H1 (cell line): ENCODE data around the gene HMG20A. TPM values are rescaled to one million over a fixed set of nuclear protein-coding genes. Genes with fewer than 3 reads are reported as not detected.
A peak's percentile ranks its signal among the peaks of the same experiment; 100 is the strongest.

Experiments used
- CTCF ChIA-PET: fragments of 300-600 bp; sonication (Branson Sonifier 250); formaldehyde crosslinking; loops from one replicate; lab custom pipeline; 2021; ENCODE audit not compliant: partially characterized antibody; lab: Charles Lee
- POLR2A ChIA-PET: fragments of 300-600 bp; sonication (Branson Sonifier 250); formaldehyde crosslinking; loops from one replicate; lab custom pipeline; 2021; ENCODE audit warnings: inconsistent platforms; ENCODE audit not compliant: partially characterized antibody; lab: Charles Lee
- DNase-seq, 2 experiments: peaks; one replicate each; pipeline versions ENCODE4 v3.0.0 to v3.0.0-alpha.2; 2010 to 2022; ENCODE audit warnings: low spot score in 2 of 2, low read depth in 1 of 2, mixed read lengths in 1 of 2
- FAIRE-seq: peaks from 2 replicates; lab custom pipeline; 2011; peaks lifted over from hg19 to GRCh38; lab: Jason Lieb, UNC
- H2AFZ ChIP-seq: 2 replicates; pipeline ENCODE4 v1.8.1; 2012; ENCODE audit warnings: low read length, inconsistent platforms
- H2AK5ac ChIP-seq: 2 replicates; pipeline ENCODE4 v1.6.1; 2013; ENCODE audit warnings: low read depth, low read length
- H2BK120ac ChIP-seq: replicated peaks from 2 replicates; pipeline ENCODE3; 2013; ENCODE audit warnings: low read depth, low read length, inconsistent platforms
- H2BK12ac ChIP-seq: 2 replicates; pipeline ENCODE4 v1.6.1; 2013; ENCODE audit warnings: low read depth, low read length
- H2BK15ac ChIP-seq: 2 replicates; pipeline ENCODE4 v1.6.1; 2013; ENCODE audit warnings: low read length
- H2BK20ac ChIP-seq: 2 replicates; pipeline ENCODE4 v1.6.1; 2013; ENCODE audit warnings: low read length
- H2BK5ac ChIP-seq: 2 replicates; pipeline ENCODE4 v1.6.1; 2013; ENCODE audit warnings: low read depth, low read length
- H3K14ac ChIP-seq: 2 replicates; pipeline ENCODE4 v1.6.1; 2013; ENCODE audit warnings: inconsistent platforms; ENCODE audit not compliant: insufficient read length
- H3K18ac ChIP-seq: 2 replicates; pipeline ENCODE4 v1.6.1; 2013; ENCODE audit warnings: low read length; ENCODE audit errors: extremely low read depth
- H3K23ac ChIP-seq: 2 replicates; pipeline ENCODE4 v1.6.1; 2013; ENCODE audit warnings: inconsistent platforms; ENCODE audit not compliant: insufficient read length
- H3K23me2 ChIP-seq: 2 replicates; pipeline ENCODE4 v1.6.1; 2013; ENCODE audit warnings: low read depth, low read length
- H3K27ac ChIP-seq: 2 replicates; pipeline ENCODE4 v1.6.1; 2011; ENCODE audit warnings: low read depth, low read length, inconsistent platforms
- H3K27me3 ChIP-seq, 4 experiments: replicated peaks in 1 of 4; 1 replicate in 1 of 4; 2 replicates in 3 of 4; pipeline versions ENCODE4 v1.6.1 to v1.8.1; 2011 to 2013; ENCODE audit warnings: low read length in 3 of 4, mild to moderate bottlenecking in 3 of 4, inconsistent platforms in 2 of 4, mixed read lengths in 2 of 4, moderate library complexity in 1 of 4; ENCODE audit not compliant: control insufficient read depth in 3 of 4, insufficient read depth in 3 of 4; ENCODE audit errors: extremely low read depth in 1 of 4
- H3K36me3 ChIP-seq, 4 experiments: 2 replicates each; pipeline versions ENCODE4 v1.6.1 to v1.8.1; 2011 to 2013; ENCODE audit warnings: mild to moderate bottlenecking in 4 of 4, low read length in 3 of 4, moderate library complexity in 2 of 4, control low read depth in 1 of 4, inconsistent platforms in 1 of 4; ENCODE audit not compliant: insufficient read depth in 4 of 4, control insufficient read depth in 2 of 4
- H3K4ac ChIP-seq: replicated peaks from 2 replicates; pipeline ENCODE3; 2013; ENCODE audit warnings: low read length, low read depth, mixed read lengths, inconsistent platforms; ENCODE audit not compliant: insufficient read length
- H3K4me1 ChIP-seq, 4 experiments: replicated peaks in 1 of 4; 1 replicate in 1 of 4; 2 replicates in 3 of 4; pipeline versions ENCODE4 v1.6.1 to v1.8.1; 2011 to 2013; ENCODE audit warnings: low read length in 3 of 4, inconsistent platforms in 2 of 4, mixed read lengths in 1 of 4; ENCODE audit not compliant: insufficient read depth in 4 of 4, control insufficient read depth in 3 of 4
- H3K4me2 ChIP-seq, 2 experiments: 2 replicates each; pipeline versions ENCODE4 v1.6.1 to v1.8.1; 2011 to 2013; ENCODE audit warnings: low read depth in 2 of 2, low read length in 2 of 2, control low read depth in 1 of 2, inconsistent platforms in 1 of 2, mild to moderate bottlenecking in 1 of 2; ENCODE audit not compliant: insufficient read depth in 1 of 2
- H3K4me3 ChIP-seq, 4 experiments: fragments of 200-600, 300-600 bp in 1 of 4; sonication (generic), shearing (Covaris generic), sonication (Bioruptor Twin) in 1 of 4; 2 replicates each; pipeline versions ENCODE4 v1.5.1 to v1.8.1; 2011 to 2016; ENCODE audit warnings: low read length in 4 of 4, low read depth in 3 of 4, control low read depth in 2 of 4, inconsistent platforms in 2 of 4, mild to moderate bottlenecking in 2 of 4, mixed read lengths in 1 of 4, moderate library complexity in 1 of 4; ENCODE audit not compliant: insufficient read depth in 2 of 4; ENCODE audit errors: extremely low read depth in 1 of 4
- H3K56ac ChIP-seq: replicated peaks from 2 replicates; pipeline ENCODE3; 2013; ENCODE audit warnings: low read depth, mild to moderate bottlenecking, mixed read lengths, low read length, inconsistent platforms; ENCODE audit not compliant: insufficient read length
- H3K79me1 ChIP-seq: 2 replicates; pipeline ENCODE4 v1.6.1; 2013; ENCODE audit warnings: low read depth, low read length, control low read depth
- H3K79me2 ChIP-seq, 2 experiments: 2 replicates each; pipeline versions ENCODE4 v1.6.1 to v1.8.1; 2012 to 2013; ENCODE audit warnings: low read length in 2 of 2, mild to moderate bottlenecking in 2 of 2, inconsistent platforms in 1 of 2; ENCODE audit not compliant: insufficient read depth in 2 of 2, control insufficient read depth in 1 of 2
- H3K9ac ChIP-seq, 4 experiments: replicated peaks in 1 of 4; 1 replicate in 1 of 4; 2 replicates in 3 of 4; pipeline versions ENCODE4 v1.6.1 to v1.8.1; 2011 to 2013; ENCODE audit warnings: low read depth in 3 of 4, low read length in 3 of 4, control low read depth in 2 of 4, mild to moderate bottlenecking in 2 of 4, moderate library complexity in 2 of 4, inconsistent platforms in 1 of 4; ENCODE audit errors: extremely low read depth in 1 of 4
- H3K9me3 ChIP-seq, 2 experiments: 2 replicates each; pipeline versions ENCODE4 v1.6.1 to v1.8.1; 2012 to 2013; ENCODE audit warnings: mild to moderate bottlenecking in 2 of 2, moderate library complexity in 2 of 2, control low read depth in 1 of 2, inconsistent platforms in 1 of 2, low read depth in 1 of 2, low read length in 1 of 2, mixed read lengths in 1 of 2; ENCODE audit not compliant: insufficient read depth in 2 of 2
- H4K20me1 ChIP-seq, 2 experiments: replicated peaks in 1 of 2; 2 replicates each; pipeline versions ENCODE3 to v1.8.1; 2011 to 2013; ENCODE audit warnings: inconsistent platforms in 2 of 2, low read length in 2 of 2, mild to moderate bottlenecking in 1 of 2; ENCODE audit not compliant: insufficient read depth in 2 of 2, control insufficient read depth in 1 of 2
- H4K5ac ChIP-seq: 2 replicates; pipeline ENCODE4 v1.6.1; 2013; ENCODE audit warnings: low read length, low read depth, mixed read lengths, inconsistent platforms; ENCODE audit not compliant: insufficient read length
- H4K8ac ChIP-seq: 2 replicates; pipeline ENCODE4 v1.8.0; 2013; ENCODE audit warnings: mild to moderate bottlenecking, moderate library complexity, low read length, inconsistent platforms; ENCODE audit not compliant: insufficient read depth; ENCODE audit errors: extremely low read depth
- H4K91ac ChIP-seq: replicated peaks from 2 replicates; pipeline ENCODE3; 2013; ENCODE audit warnings: low read length, mixed read lengths, inconsistent platforms; ENCODE audit not compliant: insufficient read length
- BRCA1 ChIP-seq: IDR thresholded peaks from 2 replicates; pipeline ENCODE4 v1.6.1; 2012; ENCODE audit warnings: low read depth, low read length, improper control_type of control experiment
- CHD1 ChIP-seq: IDR thresholded peaks from 2 replicates; pipeline ENCODE4 v1.6.1; 2012; ENCODE audit warnings: low read depth, low read length, improper control_type of control experiment
- FOSL1 ChIP-seq: IDR thresholded peaks from 2 replicates; pipeline ENCODE4 v1.6.1; 2011; ENCODE audit warnings: mild to moderate bottlenecking, low read depth, low read length, moderate library complexity; ENCODE audit not compliant: insufficient read depth
- GABPA ChIP-seq: IDR thresholded peaks from 2 replicates; pipeline ENCODE4 v1.6.1; 2011; ENCODE audit warnings: mild to moderate bottlenecking, low read length, moderate library complexity, borderline replicate concordance; ENCODE audit not compliant: insufficient read depth
- KDM5A ChIP-seq: fragments of 200-600 bp; IDR thresholded peaks from 2 replicates; pipeline ENCODE4 v1.7.1; 2012; ENCODE audit warnings: mild to moderate bottlenecking, low read length, inconsistent platforms, mixed read lengths
- SIRT6 ChIP-seq: IDR thresholded peaks from one replicate; pipeline ENCODE4 v1.7.1; 2012; ENCODE audit warnings: low read length, inconsistent platforms
- TCF12 ChIP-seq: IDR thresholded peaks from 2 replicates; pipeline ENCODE4 v1.6.1; 2011; ENCODE audit warnings: low read depth, mild to moderate bottlenecking, low read length
- WGBS, 2 experiments: shearing (Covaris generic) in 1 of 2; methylation state at CpG; one replicate each; pipeline versions ENCODE4 v1.1.6 to v1.1.7; 2013 to 2015; ENCODE audit warnings: low lambda C conversion rate in 2 of 2, mixed read lengths in 2 of 2, inconsistent platforms in 1 of 2, low coverage in 1 of 2, missing lambda C conversion rate in 1 of 2; ENCODE audit not compliant: insufficient replicate concordance in 2 of 2, insufficient coverage in 1 of 2, insufficient read length in 1 of 2; ENCODE audit errors: extremely low coverage in 1 of 2, missing lambda C conversion rate in 1 of 2; 5-methylcytosine and 5-hydroxymethylcytosine counted together
- polyA plus RNA-seq, 7 experiments: library from polyadenylated mRNA; depleted of rRNA in 3 of 7; stranded (reverse) in 5 of 7; unstranded in 2 of 7; fragments of >200 nt in 5 of 7; fragments of 200-250 nt in 2 of 7; gene quantifications; 1 replicate in 5 of 7; 2 replicates in 1 of 7; 4 replicates in 1 of 7; pipeline versions ENCODE4 v1.2.1 to v1.2.3, GENCODE V29; 2011 to 2013; ENCODE audit warnings: missing spikeins in 2 of 7, mixed read lengths in 2 of 7
- total RNA-seq: library from RNA; stranded (reverse); fragmentation: NEBNext Ultra II Directional; extraction: Animal tissue kit (Norgen Biotek cat#: 25700); gene quantifications from 2 replicates; pipeline ENCODE4 v1.2.1, GENCODE V29; 2021
- TF ChIP-seq, protein P1 (sequence below), 3 experiments: IDR thresholded peaks; 1 replicate in 2 of 3; 2 replicates in 1 of 3; pipeline versions ENCODE4 v1.5.1 to v1.6.1; 2011; ENCODE audit warnings: low read length in 3 of 3, mild to moderate bottlenecking in 3 of 3, inconsistent platforms in 2 of 3, low read depth in 1 of 3, moderate library complexity in 1 of 3; ENCODE audit not compliant: insufficient read depth in 1 of 3; ENCODE audit errors: control extremely low read depth in 1 of 3
- TF ChIP-seq, protein P2 (sequence below): IDR thresholded peaks from 2 replicates; pipeline ENCODE4 v1.6.1; 2012; ENCODE audit warnings: inconsistent platforms

HMG20A gene
- total and polyA plus RNA-seq, 2 of the 8 experiments (the other 6 are each of a cell fraction or from before 2014, with no cell fraction given) = 52.1 to 59.7 TPM

DNA sequence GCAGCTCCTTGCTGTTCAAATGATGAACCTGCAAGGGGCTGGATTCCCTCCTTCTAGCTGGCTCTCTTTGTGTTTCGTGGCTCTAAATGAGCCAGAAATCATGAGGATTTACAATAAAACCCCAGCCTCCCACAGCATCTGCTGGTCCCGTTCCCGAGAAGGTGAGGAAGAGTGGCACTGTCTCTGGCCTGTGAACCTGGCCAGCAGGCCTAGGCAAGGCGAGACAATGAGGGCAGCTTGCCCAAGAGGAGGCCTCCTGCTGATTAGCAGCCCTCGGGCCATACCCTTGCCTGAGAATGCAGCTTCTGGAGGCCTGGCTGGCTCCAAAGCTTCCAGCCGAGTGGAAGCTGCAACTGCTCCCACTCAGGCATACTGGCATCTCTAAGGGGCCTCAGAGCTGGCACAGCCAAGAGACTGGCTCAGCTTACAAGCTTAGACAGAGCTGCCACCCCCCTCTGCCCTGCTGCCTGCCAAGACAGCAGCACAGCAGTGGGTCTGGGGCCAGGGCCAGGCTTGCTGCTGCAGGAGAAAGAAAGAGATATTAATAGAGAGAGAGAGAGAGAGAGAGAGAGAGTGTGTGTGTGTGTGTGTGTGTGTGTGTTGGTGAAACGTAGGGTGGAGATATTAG is 76.5 kb downstream of the HMG20A start:
- ChIA-PET CTCF (interaction anchor here (0.6 to 7.7 kb wide), 45 partner anchors 10 to 472 kb away, joined by 3 to 99 read pairs (median 4); partner anchors contain the start of gene HMG20A), POLR2A (interaction anchor here (0.7 to 4.9 kb wide), 7 partner anchors 9 to 337 kb away, joined by 3 to 39 read pairs (median 3); no protein-coding TSS in a partner anchor)
- no peak overlapping the region for H3K9ac ChIP-seq
- H3K36me3 ChIP-seq = no peaks in the 10 kb centered on the region
- H3K4me1 ChIP-seq = peaks cover 13 to 38% (median 19%) of the 10 kb centered on the region in 4 experiments
- FAIRE-seq = no peak
- peak overlapping the region; percentile 3 for H4K5ac ChIP-seq
- peak overlapping the region; percentile 55; the same call in 1 of the 2 replicates for H2BK12ac ChIP-seq
- no peaks in the 10 kb centered on the region for H3K79me1 ChIP-seq
- peak overlapping the region; percentile 1 for H2BK120ac ChIP-seq
- H3K27me3 ChIP-seq = no peaks in the 10 kb centered on the region
- no peaks in the 10 kb centered on the region for H3K9me3 ChIP-seq
- WGBS, 2 experiments = 56% methylated on average over 7 of the region's 7 CpGs; no CpG with 5 or more reads in 1 of the 2 experiments
- H3K56ac ChIP-seq = no peak overlapping the region
- no peak overlapping the region for H3K4ac ChIP-seq
- H2BK5ac ChIP-seq = peak overlapping the region; percentile 80; the same call in 1 of the 2 replicates
- peak overlapping the region; percentile 77 for H2BK20ac ChIP-seq
- peak overlapping the region; percentile 28; the same call in 1 of the 2 replicates for H3K27ac ChIP-seq
- peak overlapping the region; percentile 82 for H2BK15ac ChIP-seq
- H3K14ac ChIP-seq = no peak overlapping the region
- H3K79me2 ChIP-seq = no peaks in the 10 kb centered on the region
- H2AFZ ChIP-seq = peak overlapping the region; percentile 70; the same call in 1 of the 2 replicates
- H3K4me2 ChIP-seq = peak overlapping the region; percentile 2 to 25; a peak in 2 of 4 replicates
- H3K18ac ChIP-seq = peak overlapping the region; percentile 85
- peak in 1 of 2 experiments; percentile 74 for DNase-seq
- peak overlapping the region; percentile 52 for H4K8ac ChIP-seq
- peak overlapping the region; percentile 67 for H4K91ac ChIP-seq
- no peaks in the 10 kb centered on the region for H4K20me1 ChIP-seq
- no peak overlapping the region for H3K4me3 ChIP-seq
- H3K23ac ChIP-seq = no peak overlapping the region
- peaks cover 2% of the 10 kb centered on the region; the same call in 1 of the 2 replicates for H3K23me2 ChIP-seq
- no peak overlapping the region for H2AK5ac ChIP-seq
- TF ChIP-seq, protein P1, sequence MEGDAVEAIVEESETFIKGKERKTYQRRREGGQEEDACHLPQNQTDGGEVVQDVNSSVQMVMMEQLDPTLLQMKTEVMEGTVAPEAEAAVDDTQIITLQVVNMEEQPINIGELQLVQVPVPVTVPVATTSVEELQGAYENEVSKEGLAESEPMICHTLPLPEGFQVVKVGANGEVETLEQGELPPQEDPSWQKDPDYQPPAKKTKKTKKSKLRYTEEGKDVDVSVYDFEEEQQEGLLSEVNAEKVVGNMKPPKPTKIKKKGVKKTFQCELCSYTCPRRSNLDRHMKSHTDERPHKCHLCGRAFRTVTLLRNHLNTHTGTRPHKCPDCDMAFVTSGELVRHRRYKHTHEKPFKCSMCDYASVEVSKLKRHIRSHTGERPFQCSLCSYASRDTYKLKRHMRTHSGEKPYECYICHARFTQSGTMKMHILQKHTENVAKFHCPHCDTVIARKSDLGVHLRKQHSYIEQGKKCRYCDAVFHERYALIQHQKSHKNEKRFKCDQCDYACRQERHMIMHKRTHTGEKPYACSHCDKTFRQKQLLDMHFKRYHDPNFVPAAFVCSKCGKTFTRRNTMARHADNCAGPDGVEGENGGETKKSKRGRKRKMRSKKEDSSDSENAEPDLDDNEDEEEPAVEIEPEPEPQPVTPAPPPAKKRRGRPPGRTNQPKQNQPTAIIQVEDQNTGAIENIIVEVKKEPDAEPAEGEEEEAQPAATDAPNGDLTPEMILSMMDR (IDR thresholded peaks at IDR 0.05; ENCODE audit: control extremely low read depth in 1 of 3, insufficient read depth in 1 of 3, low read depth in 1 of 3, low read length in 3 of 3) = no peak
- no peak for TF ChIP-seq SIRT6
- TF ChIP-seq TCF12 = no peak
- TF ChIP-seq, protein P2, sequence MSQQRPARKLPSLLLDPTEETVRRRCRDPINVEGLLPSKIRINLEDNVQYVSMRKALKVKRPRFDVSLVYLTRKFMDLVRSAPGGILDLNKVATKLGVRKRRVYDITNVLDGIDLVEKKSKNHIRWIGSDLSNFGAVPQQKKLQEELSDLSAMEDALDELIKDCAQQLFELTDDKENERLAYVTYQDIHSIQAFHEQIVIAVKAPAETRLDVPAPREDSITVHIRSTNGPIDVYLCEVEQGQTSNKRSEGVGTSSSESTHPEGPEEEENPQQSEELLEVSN = no peak
- no peak for TF ChIP-seq GABPA
- no peak for TF ChIP-seq KDM5A
- no peak for TF ChIP-seq CHD1
- TF ChIP-seq BRCA1 = no peak
- TF ChIP-seq FOSL1 = no peak
